Medulla oblongata (tissue), 1 donor: Measurements from ENCODE around the gene NCBP1.
A peak's percentile ranks its signal among the peaks of the same experiment; 100 is the strongest.

Experiments used
- DNase-seq: peaks from one replicate; pipeline ENCODE4 v3.0.0-alpha.2; 2015; ENCODE audit errors: extremely low spot score

NCBP1 gene

GRCh38 chr9:97625620-97626019 is 8.0 kb upstream of the NCBP1 start:
- no peak for DNase-seq

- DNase-seq = no peak
These were observed 6.0 kb upstream of the NCBP1 start for GRCh38 chr9:97627624-97628023.

GRCh38 chr9:97628668-97629067 is 5.0 kb upstream of the NCBP1 start:
- no peak for DNase-seq

- DNase-seq = no peak
These were observed 4.5 kb upstream of the NCBP1 start for GRCh38 chr9:97629156-97629555.

GRCh38 chr9:97630591-97630990 is 3.0 kb upstream of the NCBP1 start:
- no peak for DNase-seq

GRCh38 chr9:97632248-97632984 is 1.2 kb upstream of the NCBP1 start:
- peak; percentile 62 for DNase-seq

- peak; percentile 37 for DNase-seq
These were observed 354 bp downstream of the NCBP1 start for GRCh38 chr9:97633859-97634490.

- DNase-seq = no peak
These were observed 1.4 kb downstream of the NCBP1 start for GRCh38 chr9:97635026-97635425.

GRCh38 chr9:97636903-97637302 is 3.3 kb downstream of the NCBP1 start:
- no peak for DNase-seq

GRCh38 chr9:97638666-97639065 is 5.0 kb downstream of the NCBP1 start:
- DNase-seq = no peak

- DNase-seq = no peak
These were observed 6.7 kb downstream of the NCBP1 start for GRCh38 chr9:97640325-97640724.

- DNase-seq = no peak
These were observed 12.1 kb downstream of the NCBP1 start for GRCh38 chr9:97645720-97646119.

GRCh38 chr9:97647996-97648395 is 14.4 kb downstream of the NCBP1 start:
- DNase-seq = no peak

GRCh38 chr9:97651646-97652045 is 18.0 kb downstream of the NCBP1 start:
- no peak for DNase-seq

- DNase-seq = no peak
These were observed 25.1 kb downstream of the NCBP1 start for GRCh38 chr9:97658707-97659106.

GRCh38 chr9:97659771-97660170 is 26.1 kb downstream of the NCBP1 start:
- DNase-seq = no peak

GRCh38 chr9:97660340-97660739 is 26.7 kb downstream of the NCBP1 start:
- DNase-seq = peak; percentile 39

GRCh38 chr9:97660847-97661246 is 27.2 kb downstream of the NCBP1 start:
- DNase-seq = no peak

GRCh38 chr9:97665742-97666141 is 32.1 kb downstream of the NCBP1 start:
- DNase-seq = no peak

GRCh38 chr9:97666907-97667686 is 33.5 kb downstream of the NCBP1 start:
- peak; percentile 31 for DNase-seq

GRCh38 chr9:97668485-97668884 is 34.9 kb downstream of the NCBP1 start:
- no peak for DNase-seq

- DNase-seq = no peak
These were observed 37.0 kb downstream of the NCBP1 start for GRCh38 chr9:97670586-97670985.

- no peak for DNase-seq
These were observed 38.8 kb downstream of the NCBP1 start for GRCh38 chr9:97672403-97672802.
